ENCODE results near the gene DCUN1D3. TPM values are rescaled to one million over a fixed set of nuclear protein-coding genes. Genes with fewer than 3 reads are reported as not detected.
"Not testable (repeated sequence)": the region's sequence is repeated elsewhere in the genome, so short reads cannot be mapped to it uniquely, and the experiment has no call there.

DCUN1D3 gene
- total RNA-seq, 1 experiment from 2014 or later = 17.0 TPM

GRCh38 chr16:20812510-20812909 lies 87.6 kb downstream of the DCUN1D3 start:
- H3K27ac Mint-ChIP-seq (ENCODE audit: unreplicated experiment) = no peak overlapping the region
- CTCF ChIA-PET = no interaction called here
- peaks cover 5% of the 10 kb centered on the region for H3K36me3 Mint-ChIP-seq (ENCODE audit: insufficient read depth, unreplicated experiment)
- peaks cover 10% of the 10 kb centered on the region for H3K4me1 Mint-ChIP-seq (ENCODE audit: low read depth, unreplicated experiment)
- TF ChIP-seq CTCF (IDR thresholded peaks at IDR 0.05; ENCODE audit: unreplicated experiment) = no peak
- BruUV-seq (replicated peaks) = no TSS peak
- DNase-seq = no peak
- H3K27me3 Mint-ChIP-seq (ENCODE audit: unreplicated experiment) = no peaks in the 10 kb centered on the region
- H3K9me3 Mint-ChIP-seq (ENCODE audit: low read depth, unreplicated experiment) = no peaks in the 10 kb centered on the region
- intact Hi-C loops (cut with micrococcal nuclease; ENCODE audit: unreplicated experiment) = no loop called here
- no peak overlapping the region for H3K4me3 Mint-ChIP-seq (ENCODE audit: low read depth, unreplicated experiment)

GRCh38 chr16:20811889-20812439 lies 88.2 kb downstream of the DCUN1D3 start:
- H3K4me1 Mint-ChIP-seq (ENCODE audit: low read depth, unreplicated experiment) = peaks cover 10% of the 10 kb centered on the region
- no peak overlapping the region for H3K27ac Mint-ChIP-seq (ENCODE audit: unreplicated experiment)
- H3K36me3 Mint-ChIP-seq (ENCODE audit: insufficient read depth, unreplicated experiment) = peaks cover 10% of the 10 kb centered on the region
- no peaks in the 10 kb centered on the region for H3K27me3 Mint-ChIP-seq (ENCODE audit: unreplicated experiment)
- CTCF ChIA-PET = no interaction called here
- H3K9me3 Mint-ChIP-seq (ENCODE audit: low read depth, unreplicated experiment) = no peaks in the 10 kb centered on the region
- TF ChIP-seq CTCF (IDR thresholded peaks at IDR 0.05; ENCODE audit: unreplicated experiment) = no peak
- no peak for DNase-seq
- H3K4me3 Mint-ChIP-seq (ENCODE audit: low read depth, unreplicated experiment) = no peak overlapping the region
- no TSS peak for BruUV-seq (replicated peaks)
- intact Hi-C loops (cut with micrococcal nuclease; ENCODE audit: unreplicated experiment) = no loop called here

- H3K27ac Mint-ChIP-seq (ENCODE audit: unreplicated experiment) = no peak overlapping the region
- no peak for DNase-seq
- peaks cover 32% of the 10 kb centered on the region for H3K36me3 Mint-ChIP-seq (ENCODE audit: insufficient read depth, unreplicated experiment)
- CTCF ChIA-PET = no interaction called here
- BruUV-seq (replicated peaks) = no TSS peak
- peak overlapping the region; percentile 84 for H3K4me3 Mint-ChIP-seq (ENCODE audit: low read depth, unreplicated experiment)
- no peaks in the 10 kb centered on the region for H3K9me3 Mint-ChIP-seq (ENCODE audit: low read depth, unreplicated experiment)
- peaks cover 18% of the 10 kb centered on the region for H3K4me1 Mint-ChIP-seq (ENCODE audit: low read depth, unreplicated experiment)
- H3K27me3 Mint-ChIP-seq (ENCODE audit: unreplicated experiment) = no peaks in the 10 kb centered on the region
- no peak for TF ChIP-seq CTCF (IDR thresholded peaks at IDR 0.05; ENCODE audit: unreplicated experiment)
- intact Hi-C loops (cut with micrococcal nuclease; ENCODE audit: unreplicated experiment) = loop anchor here (10.0 kb wide), 1 partner anchor 497 kb away; no protein-coding TSS in a partner anchor
Measured at GRCh38 chr16:20807862-20808261, 92.3 kb downstream of the DCUN1D3 start.

- peaks cover 18% of the 10 kb centered on the region for H3K4me1 Mint-ChIP-seq (ENCODE audit: low read depth, unreplicated experiment)
- H3K4me3 Mint-ChIP-seq (ENCODE audit: low read depth, unreplicated experiment) = peak within 1 kb of the TSS; percentile 84
- H3K9me3 Mint-ChIP-seq (ENCODE audit: low read depth, unreplicated experiment) = no peaks in the 10 kb centered on the region
- no peaks in the 10 kb centered on the region for H3K27me3 Mint-ChIP-seq (ENCODE audit: unreplicated experiment)
- peak; percentile 94 for DNase-seq
- BruUV-seq (replicated peaks) = TSS peak; percentile 83
- CTCF ChIA-PET = interaction anchor here (0.6 to 1.7 kb wide), 9 partner anchors 32 to 495 kb away, joined by 3 to 11 read pairs (median 3); no protein-coding TSS in a partner anchor
- peak within 1 kb of the TSS; percentile 72 for H3K27ac Mint-ChIP-seq (ENCODE audit: unreplicated experiment)
- H3K36me3 Mint-ChIP-seq (ENCODE audit: insufficient read depth, unreplicated experiment) = peaks cover 32% of the 10 kb centered on the region
- intact Hi-C loops (cut with micrococcal nuclease; ENCODE audit: unreplicated experiment) = loop anchor here (10.0 kb wide), 1 partner anchor 498 kb away; no protein-coding TSS in a partner anchor
- TF ChIP-seq CTCF (IDR thresholded peaks at IDR 0.05; ENCODE audit: unreplicated experiment) = peak; percentile 56
Measured at GRCh38 chr16:20806168-20807050, 93.7 kb downstream of the DCUN1D3 start, which contains the start of the genes ERI2 and REXO5. TSS of gene ERI2 (minus strand) at chr16:20806472. CDS start at chr16:20806430, 42 bp downstream. TSS of gene REXO5 (plus strand) at chr16:20806527. CDS start at chr16:20806954, 427 bp downstream.

GRCh38 chr16:20805684-20806167 lies 94.4 kb downstream of the DCUN1D3 start:
- intact Hi-C loops (cut with micrococcal nuclease; ENCODE audit: unreplicated experiment) = loop anchor here (10.0 kb wide), 1 partner anchor 499 kb away; no protein-coding TSS in a partner anchor
- not testable (repeated sequence) for H3K9me3 Mint-ChIP-seq (ENCODE audit: low read depth, unreplicated experiment); H3K27me3 Mint-ChIP-seq (ENCODE audit: unreplicated experiment); DNase-seq
- Mint-ChIP-seq H3K4me3 (ENCODE audit: low read depth, unreplicated experiment) (peak overlapping the region; percentile 84), H3K27ac (ENCODE audit: unreplicated experiment) (peak overlapping the region; percentile 72), H3K4me1 (ENCODE audit: low read depth, unreplicated experiment) (peaks cover 18% of the 10 kb centered on the region), H3K36me3 (ENCODE audit: insufficient read depth, unreplicated experiment) (peaks cover 32% of the 10 kb centered on the region)
- TSS peak; percentile 80 for BruUV-seq (replicated peaks)
- CTCF ChIA-PET = interaction anchor here (1.4 to 1.7 kb wide), 2 partner anchors 31 to 495 kb away, joined by 3 to 11 read pairs; no protein-coding TSS in a partner anchor
